Ovary (tissue), 3 donors: ENCODE measurements around the gene CST3.

Source experiments
- EP300 ChIP-seq: sonication (generic); formaldehyde crosslinking; IDR thresholded peaks from one replicate; pipeline ENCODE4 v1.6.1; 2017; ENCODE audit warnings: antibody characterized with exemption
- POLR2A ChIP-seq: fragments of 450-650 bp; IDR thresholded peaks from one replicate; pipeline ENCODE4 v1.6.1; 2017; ENCODE audit warnings: antibody characterized with exemption, mild to moderate bottlenecking, moderate library complexity
- TF ChIP-seq, protein P1 (sequence below), 3 donors: fragments of 450-650 bp in 2 of 3; fragments of 200-600 bp in 1 of 3; IDR thresholded peaks; one replicate each; pipeline versions ENCODE4 v1.5.1 to v1.8.0; 2016 to 2022; ENCODE audit warnings: antibody characterized with exemption in 3 of 3, mild to moderate bottlenecking in 1 of 3
- donor health status: DM: no; HTN: no; CAD: no.

- TF ChIP-seq, protein P1, sequence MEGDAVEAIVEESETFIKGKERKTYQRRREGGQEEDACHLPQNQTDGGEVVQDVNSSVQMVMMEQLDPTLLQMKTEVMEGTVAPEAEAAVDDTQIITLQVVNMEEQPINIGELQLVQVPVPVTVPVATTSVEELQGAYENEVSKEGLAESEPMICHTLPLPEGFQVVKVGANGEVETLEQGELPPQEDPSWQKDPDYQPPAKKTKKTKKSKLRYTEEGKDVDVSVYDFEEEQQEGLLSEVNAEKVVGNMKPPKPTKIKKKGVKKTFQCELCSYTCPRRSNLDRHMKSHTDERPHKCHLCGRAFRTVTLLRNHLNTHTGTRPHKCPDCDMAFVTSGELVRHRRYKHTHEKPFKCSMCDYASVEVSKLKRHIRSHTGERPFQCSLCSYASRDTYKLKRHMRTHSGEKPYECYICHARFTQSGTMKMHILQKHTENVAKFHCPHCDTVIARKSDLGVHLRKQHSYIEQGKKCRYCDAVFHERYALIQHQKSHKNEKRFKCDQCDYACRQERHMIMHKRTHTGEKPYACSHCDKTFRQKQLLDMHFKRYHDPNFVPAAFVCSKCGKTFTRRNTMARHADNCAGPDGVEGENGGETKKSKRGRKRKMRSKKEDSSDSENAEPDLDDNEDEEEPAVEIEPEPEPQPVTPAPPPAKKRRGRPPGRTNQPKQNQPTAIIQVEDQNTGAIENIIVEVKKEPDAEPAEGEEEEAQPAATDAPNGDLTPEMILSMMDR (IDR thresholded peaks at IDR 0.05): no peak
- TF ChIP-seq POLR2A (no peak), EP300 (no peak)
Observed at GRCh38 chr20:23645575-23645974, 7.8 kb upstream of the CST3 start.
